K562 treated with DMSO at 1 percent for 4 hours (cell line): ENCODE measurements around the gene C17orf100. TPM values are rescaled to one million over a fixed set of nuclear protein-coding genes. Genes with fewer than 3 reads are reported as not detected.

Experiments
- total RNA-seq: library from RNA; unstranded; fragments of 300-600 nt; gene quantifications from 2 replicates; pipeline ENCODE4 v1.2.3, GENCODE V29; 2022; ENCODE audit not compliant: insufficient read depth

The C17orf100 gene
- total RNA-seq: 0.98 and 1.8 TPM in 2 replicates

GRCh38 chr17:6651354-6651918 is at the start of gene C17orf100, which contains the start of gene MED31:
Gene C17orf100, plus strand, starts transcription at chr17:6651762. Its CDS starts 152 bp downstream, at chr17:6651914.
Gene MED31, minus strand, starts transcription at chr17:6651605. Its CDS starts 77 bp downstream, at chr17:6651528.

GRCh38 chr17:6640536-6641246 is 10.9 kb upstream of the C17orf100 start, which contains the start of the genes KIAA0753 and TXNDC17:
Gene KIAA0753, minus strand, starts transcription at chr17:6640711. Its CDS starts 5,608 bp downstream, at chr17:6635103.
Gene TXNDC17, plus strand, starts transcription at chr17:6641060. Its CDS starts 23 bp downstream, at chr17:6641083.

Other genes with a start within 250 kb of the C17orf100 start
- gene AIPL1, start 216.6 kb upstream of the C17orf100 start, total RNA-seq: not detected in 2 replicates
- 9.5 and 13.9 TPM in 2 replicates for gene PIMREG, start 207.3 kb upstream of the C17orf100 start, total RNA-seq
- gene PITPNM3, start 95.2 kb upstream of the C17orf100 start, total RNA-seq: 0.10 and 0.55 TPM in 2 replicates
- 3.3 and 3.9 TPM in 2 replicates for gene KIAA0753, start 11.1 kb upstream of the C17orf100 start, total RNA-seq
- 63.9 and 67.2 TPM in 2 replicates for gene TXNDC17, start 10.7 kb upstream of the C17orf100 start, total RNA-seq
- gene MED31, start 157 bp upstream of the C17orf100 start, total RNA-seq: 4.5 and 9.7 TPM in 2 replicates
- gene SLC13A5, start 61.6 kb downstream of the C17orf100 start, total RNA-seq: not detected in 2 replicates
- gene XAF1, start 104.3 kb downstream of the C17orf100 start, total RNA-seq: not detected in 2 replicates
- not detected in 2 replicates for gene FBXO39, start 124.5 kb downstream of the C17orf100 start, total RNA-seq
- gene TEKT1, start 180.0 kb downstream of the C17orf100 start, total RNA-seq: not detected in 2 replicates